HG02759 (cell line): Measurements from ENCODE around the gene DGKQ.

Source experiments
- ATAC-seq: cut with Tn5 transposase; IDR thresholded peaks from one replicate; pipeline ENCODE4 v1.9.1; 2021; ENCODE audit warnings: mild to moderate bottlenecking, moderate library complexity; ENCODE audit not compliant: unreplicated experiment

Gene DGKQ

GRCh38 chr4:973431-974397, at the start of gene DGKQ:
Gene DGKQ (minus strand): TSS chr4:973569. CDS start chr4:973482, 87 bp downstream.
- peak; percentile 81 for ATAC-seq

DNA sequence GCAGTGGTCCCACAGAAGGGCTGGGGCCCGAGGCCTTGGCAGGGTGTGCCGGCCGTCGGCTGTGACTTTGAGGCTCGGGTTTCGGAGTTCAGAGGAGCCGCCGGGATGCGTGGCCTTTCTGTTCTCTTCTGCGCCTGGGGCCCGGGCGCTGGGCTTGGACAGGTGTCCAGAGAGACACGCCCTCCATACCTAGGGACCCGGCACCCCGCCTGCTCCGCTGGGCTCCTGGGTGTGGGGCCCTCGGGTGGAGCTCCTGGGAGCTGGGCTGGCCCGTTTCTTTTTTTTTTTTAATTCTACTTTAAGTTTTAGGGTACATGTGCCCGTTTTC, 49.3 kb upstream of the DGKQ start:
- ATAC-seq: no peak

- ATAC-seq: no peak
Measured at GRCh38 chr4:1022051-1022738, 48.8 kb upstream of the DGKQ start.

DNA sequence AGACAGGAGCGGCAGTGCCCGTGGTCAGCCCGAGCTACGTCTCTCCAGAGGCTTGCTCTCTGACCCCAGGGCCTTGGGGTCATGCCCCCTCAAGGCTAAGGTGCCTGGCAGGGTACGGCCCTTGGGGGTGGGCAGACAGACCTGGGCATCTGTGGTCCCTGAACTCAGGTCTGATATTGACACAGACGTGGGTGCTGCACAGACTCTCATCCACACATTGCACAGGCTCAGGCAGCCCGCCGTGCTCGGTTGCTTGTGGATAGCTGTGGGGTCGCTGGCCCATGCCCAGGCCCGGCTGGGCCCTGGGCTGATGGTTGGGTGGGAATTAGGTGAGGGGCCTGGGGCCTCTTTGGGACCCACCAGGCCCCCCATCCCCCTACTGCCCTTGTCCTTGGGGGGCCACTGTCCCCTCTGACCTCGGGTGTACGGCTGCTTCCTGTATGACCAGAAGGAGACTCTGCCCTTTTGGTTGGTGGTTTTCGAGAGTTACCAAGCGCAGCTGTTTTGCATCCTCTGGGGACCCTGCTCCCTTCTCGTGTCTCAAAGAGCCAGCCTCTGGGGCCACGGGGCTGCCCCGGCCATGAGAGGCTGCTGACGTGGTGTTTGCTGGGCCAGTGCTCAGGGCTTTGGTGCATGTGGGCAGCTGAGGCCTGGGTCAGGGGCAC, 48.1 kb upstream of the DGKQ start:
- peak; percentile 82 for ATAC-seq

DNA sequence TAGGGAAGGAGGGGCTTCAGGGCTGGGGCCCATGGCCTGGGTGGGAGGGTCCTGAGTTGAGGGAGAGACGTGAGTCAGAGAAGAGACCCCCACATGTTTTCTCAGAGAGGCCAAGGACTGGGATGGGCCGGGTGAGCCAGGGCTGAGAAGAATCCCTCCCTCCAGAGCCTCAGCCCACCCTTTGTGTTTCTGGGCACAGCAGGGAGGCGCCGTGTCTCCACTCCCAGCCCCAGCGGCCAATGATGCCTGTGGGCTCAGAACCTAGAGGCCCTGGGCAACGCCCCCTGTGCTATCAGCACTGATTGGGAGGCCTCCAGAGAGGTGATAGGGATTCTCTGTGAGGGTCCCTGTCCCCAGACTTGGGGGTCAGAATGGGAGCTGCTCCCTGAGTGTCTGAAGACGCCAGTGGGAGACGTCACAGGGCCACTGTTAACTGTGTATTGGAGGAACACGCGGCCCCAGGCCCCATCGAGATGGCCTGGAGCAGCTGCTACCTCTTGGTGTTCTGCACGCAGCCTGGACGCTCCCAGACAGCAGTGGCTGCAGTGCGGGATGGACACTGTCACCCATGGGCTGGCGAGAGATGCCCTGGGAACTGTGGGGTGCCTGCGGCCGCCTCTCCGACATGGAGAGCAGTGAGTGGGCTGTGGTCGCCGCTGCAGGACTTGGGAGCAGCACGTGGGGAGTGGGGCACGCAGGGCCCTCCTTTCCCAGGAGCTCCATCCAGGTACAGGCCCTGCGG, 46.5 kb upstream of the DGKQ start:
- ATAC-seq: no peak

DNA sequence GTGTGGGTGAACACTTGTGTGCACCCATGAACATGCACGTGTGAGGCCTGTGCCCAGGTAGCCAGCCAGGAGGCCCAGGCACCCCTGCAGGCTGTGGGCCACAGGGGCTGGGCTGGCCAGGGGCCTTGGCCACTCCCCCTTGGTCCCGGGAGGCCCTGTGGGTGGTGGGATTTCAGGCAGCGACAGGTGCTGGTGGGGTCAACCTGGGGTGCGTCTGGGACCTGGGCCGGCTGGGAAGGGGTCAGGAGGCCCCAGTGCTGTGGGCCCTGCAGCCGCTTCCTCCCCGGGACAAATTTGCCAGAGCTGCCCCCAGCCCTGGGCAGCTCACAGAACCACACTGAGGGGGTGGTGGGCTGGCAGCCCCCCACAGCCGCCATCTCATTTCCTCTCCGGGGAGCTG, 46.0 kb upstream of the DGKQ start:
- ATAC-seq: no peak

- ATAC-seq: no peak
Measured at GRCh38 chr4:1018147-1019020, 45.0 kb upstream of the DGKQ start.

- ATAC-seq: no peak
Measured at GRCh38 chr4:1017706-1018105, 44.3 kb upstream of the DGKQ start.

GRCh38 chr4:1017211-1017610, 43.8 kb upstream of the DGKQ start:
- ATAC-seq: no peak

DNA sequence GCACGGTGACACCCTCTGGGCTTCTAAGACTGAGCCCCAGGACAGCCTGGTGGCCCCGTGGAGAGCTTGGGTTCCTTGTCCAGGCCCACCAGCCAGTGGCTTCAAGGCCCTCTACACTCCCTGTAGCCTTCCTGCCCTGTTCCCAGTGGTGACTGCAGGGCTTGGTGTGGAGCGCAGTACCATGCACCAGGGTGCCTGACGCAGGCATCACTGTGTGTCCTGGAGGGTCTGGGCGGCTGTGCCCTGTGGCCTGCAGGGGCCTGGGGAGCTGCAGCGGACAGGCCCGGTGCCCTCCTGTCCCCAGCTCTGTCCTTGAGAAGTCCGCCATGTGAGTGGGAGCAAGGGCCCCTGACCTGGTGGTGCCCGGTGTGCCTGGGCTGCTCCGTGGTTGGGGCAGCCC, 42.4 kb upstream of the DGKQ start:
- no peak for ATAC-seq

- no peak for ATAC-seq
Measured at GRCh38 chr4:1015179-1015578, 41.8 kb upstream of the DGKQ start.

DNA sequence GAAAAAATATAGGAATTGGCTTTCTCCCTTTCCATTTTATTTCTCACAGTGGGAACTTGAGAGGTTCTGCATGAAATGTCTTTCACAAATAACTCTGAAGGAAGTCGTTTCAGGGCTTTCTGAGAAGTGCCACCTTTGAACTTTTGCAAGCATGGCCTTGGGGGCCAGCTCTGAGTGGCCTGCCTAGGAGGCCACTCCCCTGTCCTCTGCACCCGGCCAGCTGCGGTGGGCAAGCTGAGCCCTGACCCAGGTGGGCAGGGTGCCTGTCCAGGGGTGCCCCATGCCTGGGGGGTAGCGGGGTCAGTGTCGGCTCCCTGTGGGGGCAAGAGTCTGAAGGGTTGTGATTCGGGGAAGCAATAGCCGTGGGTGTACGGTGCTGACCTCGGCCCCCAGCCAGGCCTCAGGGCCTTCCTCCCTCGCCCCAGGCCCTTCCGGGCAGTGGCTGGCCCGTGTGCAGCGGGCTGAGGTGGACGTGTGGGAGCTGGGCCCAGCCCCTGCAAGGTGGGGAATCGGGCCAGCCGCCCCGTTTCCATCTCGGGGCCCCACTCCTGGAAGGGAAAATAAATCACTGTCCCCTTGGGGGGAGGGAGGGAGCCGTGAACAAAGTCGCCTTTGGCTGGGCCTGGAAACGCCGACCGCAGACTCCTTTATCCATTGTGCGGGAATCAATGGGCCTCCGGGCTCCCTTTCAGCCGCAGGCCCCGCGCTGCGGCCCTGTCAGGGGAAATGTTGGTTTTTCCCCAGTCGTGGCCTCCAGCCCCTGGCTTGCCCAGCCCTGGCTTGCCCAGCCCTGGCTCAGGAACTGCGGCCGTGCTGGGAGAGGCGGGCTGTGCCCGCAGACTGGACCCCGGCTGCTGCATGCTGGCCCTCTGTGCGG, 41.2 kb upstream of the DGKQ start:
- no peak for ATAC-seq

DNA sequence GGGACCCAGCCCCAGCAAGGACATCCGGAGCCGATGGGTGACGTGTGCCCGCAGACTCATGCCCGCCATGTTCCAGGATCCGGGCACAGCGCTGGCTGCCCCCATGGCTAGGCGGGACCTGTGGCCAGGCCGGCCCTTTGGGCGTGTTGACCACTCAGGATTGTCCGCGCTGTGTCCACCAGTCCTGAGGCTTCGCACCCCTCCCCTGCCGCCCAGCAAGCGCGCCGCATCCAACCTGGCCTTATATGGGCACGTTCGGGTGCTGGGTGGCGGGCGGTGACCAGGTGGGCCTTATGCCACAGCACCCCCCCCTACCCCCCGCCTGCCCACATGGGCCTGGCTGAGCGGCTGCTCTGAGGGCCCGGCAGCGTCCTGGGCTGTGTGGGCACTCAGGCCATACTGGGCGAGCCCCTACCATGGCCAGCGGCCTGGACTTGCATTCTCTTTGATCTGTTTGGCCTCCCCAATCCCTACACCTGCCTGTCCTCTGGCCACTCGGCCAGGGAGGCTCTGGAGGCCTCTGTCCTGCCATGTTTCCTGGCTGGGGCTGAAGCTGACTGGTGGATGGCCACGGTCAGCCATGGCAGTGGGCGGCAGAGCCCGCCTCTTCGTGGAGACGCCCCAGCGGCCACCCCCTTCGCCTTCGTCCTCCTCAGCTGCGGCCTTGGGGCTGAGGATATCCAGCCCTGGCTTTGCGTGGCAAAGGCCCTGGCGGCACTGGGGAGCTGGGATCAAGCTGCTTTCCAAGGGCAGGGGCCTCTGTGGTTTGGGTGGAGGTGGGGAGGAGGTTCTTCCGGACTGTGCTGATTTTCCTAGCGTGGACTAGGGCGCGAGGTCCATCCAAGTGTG, 40.1 kb upstream of the DGKQ start:
- ATAC-seq: no peak

DNA sequence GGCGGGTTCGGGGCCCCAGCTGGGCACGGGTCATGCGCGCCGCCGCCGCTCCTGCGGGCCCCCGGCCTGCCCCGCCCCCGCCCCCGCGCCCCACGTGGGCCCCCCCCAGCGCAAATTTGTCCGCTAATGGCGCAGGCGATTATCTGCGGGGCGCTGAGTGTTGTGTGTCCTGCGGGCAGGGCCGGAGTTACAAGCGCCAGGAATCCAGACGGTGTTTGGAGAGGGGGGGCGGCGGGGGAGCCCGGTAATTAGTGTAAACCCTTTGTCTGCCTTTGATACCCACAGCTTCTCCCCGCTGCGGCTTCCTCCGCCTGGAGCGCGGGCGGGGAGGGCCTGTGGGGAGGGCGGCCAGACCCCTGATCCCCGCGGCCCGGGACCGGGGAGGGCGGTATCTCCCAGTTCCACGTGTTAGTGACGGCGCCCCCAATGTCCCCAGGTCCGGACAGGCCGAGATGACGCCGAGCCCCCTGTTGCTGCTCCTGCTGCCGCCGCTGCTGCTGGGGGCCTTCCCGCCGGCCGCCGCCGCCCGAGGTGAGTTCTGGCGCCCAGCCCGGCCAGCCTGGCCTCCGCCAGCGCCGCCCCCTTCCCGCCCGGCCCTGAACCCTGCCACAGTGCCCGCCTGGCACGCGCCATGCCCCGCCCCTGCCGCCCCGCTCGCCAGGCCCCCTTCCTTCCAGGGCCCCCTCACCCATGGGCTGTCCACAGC, 38.8 kb upstream of the DGKQ start:
- no peak for ATAC-seq

DNA sequence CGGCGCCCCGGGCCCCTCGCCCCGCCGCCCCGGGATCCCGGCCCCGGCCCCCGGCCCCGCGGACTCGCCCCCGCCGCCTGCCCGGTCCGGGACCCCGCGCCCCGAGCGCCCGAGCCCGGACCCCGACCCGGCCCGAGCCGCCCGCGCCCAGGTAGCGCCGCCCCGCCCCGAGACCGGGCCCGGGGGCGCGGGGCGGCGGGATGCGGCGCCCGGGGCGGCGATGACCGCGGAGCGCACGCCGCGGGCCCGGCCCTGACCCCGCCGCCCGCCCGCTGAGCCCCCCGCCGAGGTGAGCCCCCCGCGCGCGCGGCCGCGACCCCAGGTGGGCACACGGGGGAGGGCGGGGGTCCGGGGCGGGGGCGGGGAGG, 38.3 kb upstream of the DGKQ start:
- ATAC-seq: peak; percentile 3

DNA sequence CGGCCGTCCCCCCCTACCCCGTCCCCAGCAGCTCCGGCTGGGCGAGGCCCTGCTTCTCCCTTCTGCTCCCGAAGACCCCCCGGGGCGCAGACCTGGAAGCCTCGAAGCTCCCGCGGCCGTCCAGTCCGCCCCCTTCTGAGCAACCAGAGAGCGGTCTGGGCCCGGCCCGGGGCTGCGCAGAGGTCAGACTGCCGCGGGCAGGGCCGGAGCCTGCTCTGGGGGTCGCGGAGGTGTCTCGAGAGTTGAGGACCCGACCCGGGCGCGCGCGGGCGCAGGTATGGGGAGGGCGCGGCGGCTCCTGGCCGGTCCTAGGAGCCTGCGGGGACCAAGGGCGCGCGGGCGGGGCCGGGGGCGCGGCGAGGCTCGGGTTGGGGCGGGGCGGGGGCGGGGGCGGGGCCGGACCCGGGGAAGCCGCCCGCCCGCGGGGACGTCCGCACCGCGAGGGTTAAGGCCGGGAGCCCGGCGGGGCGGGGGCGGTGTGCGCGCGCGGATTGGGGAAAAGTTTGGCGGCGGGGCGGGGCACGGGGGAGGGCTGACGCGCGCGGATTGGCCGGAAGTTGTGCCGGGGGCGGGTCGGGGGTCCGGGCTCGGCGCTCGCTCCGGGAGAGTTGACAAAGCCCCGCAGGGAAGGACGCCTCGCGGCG, 37.8 kb upstream of the DGKQ start, which contains the start of gene FGFRL1:
Gene FGFRL1 (plus strand): TSS at position 605 of the 644 bp plus-strand sequence. CDS start 860 bp downstream, outside the sequence.
- peak; percentile 48 for ATAC-seq
